ENCODE data around the gene QRICH1.

- no peak for TF ChIP-seq RAD21 (IDR thresholded peaks at IDR 0.05; ENCODE audit: low read length)
- TF ChIP-seq, protein P1, sequence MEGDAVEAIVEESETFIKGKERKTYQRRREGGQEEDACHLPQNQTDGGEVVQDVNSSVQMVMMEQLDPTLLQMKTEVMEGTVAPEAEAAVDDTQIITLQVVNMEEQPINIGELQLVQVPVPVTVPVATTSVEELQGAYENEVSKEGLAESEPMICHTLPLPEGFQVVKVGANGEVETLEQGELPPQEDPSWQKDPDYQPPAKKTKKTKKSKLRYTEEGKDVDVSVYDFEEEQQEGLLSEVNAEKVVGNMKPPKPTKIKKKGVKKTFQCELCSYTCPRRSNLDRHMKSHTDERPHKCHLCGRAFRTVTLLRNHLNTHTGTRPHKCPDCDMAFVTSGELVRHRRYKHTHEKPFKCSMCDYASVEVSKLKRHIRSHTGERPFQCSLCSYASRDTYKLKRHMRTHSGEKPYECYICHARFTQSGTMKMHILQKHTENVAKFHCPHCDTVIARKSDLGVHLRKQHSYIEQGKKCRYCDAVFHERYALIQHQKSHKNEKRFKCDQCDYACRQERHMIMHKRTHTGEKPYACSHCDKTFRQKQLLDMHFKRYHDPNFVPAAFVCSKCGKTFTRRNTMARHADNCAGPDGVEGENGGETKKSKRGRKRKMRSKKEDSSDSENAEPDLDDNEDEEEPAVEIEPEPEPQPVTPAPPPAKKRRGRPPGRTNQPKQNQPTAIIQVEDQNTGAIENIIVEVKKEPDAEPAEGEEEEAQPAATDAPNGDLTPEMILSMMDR (conservative IDR thresholded peaks at IDR 0.05; ENCODE audit: low read depth, low read length), result no peak
- no peak for TF ChIP-seq RCOR1 (IDR thresholded peaks at IDR 0.05; ENCODE audit: insufficient replicate concordance, low read length)
- no peak for TF ChIP-seq POLR2A (IDR thresholded peaks at IDR 0.05; ENCODE audit: low read depth, low read length)
- TF ChIP-seq MXI1 (IDR thresholded peaks at IDR 0.05; ENCODE audit: borderline replicate concordance, low read depth, low read length), result no peak
- no peak for TF ChIP-seq RFX5 (IDR thresholded peaks at IDR 0.05; ENCODE audit: low read depth, low read length)
- TF ChIP-seq CHD1 (IDR thresholded peaks at IDR 0.05; ENCODE audit: low read depth, low read length), result no peak
- TF ChIP-seq MAZ (IDR thresholded peaks at IDR 0.05; ENCODE audit: borderline replicate concordance, low read depth, low read length), result no peak
- TF ChIP-seq NFE2L2 (IDR thresholded peaks at IDR 0.05; ENCODE audit: low read depth, low read length), result no peak
- TF ChIP-seq FOS (IDR thresholded peaks at IDR 0.05; ENCODE audit: low read depth, low read length), result no peak
These were observed 103.0 kb downstream of the QRICH1 start for GRCh38 chr3:48990636-48991469.
